H1 (cell line): ENCODE measurements around the gene ARL11. TPM values are rescaled to one million over a fixed set of nuclear protein-coding genes. Genes with fewer than 3 reads are reported as not detected.
A peak's percentile ranks its signal among the peaks of the same experiment; 100 is the strongest.

ENCODE experiments used
- CTCF ChIA-PET: fragments of 300-600 bp; sonication (Branson Sonifier 250); formaldehyde crosslinking; loops from one replicate; lab custom pipeline; 2021; ENCODE audit not compliant: partially characterized antibody; lab: Charles Lee
- POLR2A ChIA-PET: fragments of 300-600 bp; sonication (Branson Sonifier 250); formaldehyde crosslinking; loops from one replicate; lab custom pipeline; 2021; ENCODE audit warnings: inconsistent platforms; ENCODE audit not compliant: partially characterized antibody; lab: Charles Lee
- DNase-seq, 2 experiments: peaks; one replicate each; pipeline versions ENCODE4 v3.0.0 to v3.0.0-alpha.2; 2010 to 2022; ENCODE audit warnings: low spot score in 2 of 2, low read depth in 1 of 2, mixed read lengths in 1 of 2
- FAIRE-seq: peaks from 2 replicates; lab custom pipeline; 2011; peaks lifted over from hg19 to GRCh38; lab: Jason Lieb, UNC
- H2AFZ ChIP-seq: 2 replicates; pipeline ENCODE4 v1.8.1; 2012; ENCODE audit warnings: low read length, inconsistent platforms
- H2AK5ac ChIP-seq: 2 replicates; pipeline ENCODE4 v1.6.1; 2013; ENCODE audit warnings: low read depth, low read length
- H2BK120ac ChIP-seq: replicated peaks from 2 replicates; pipeline ENCODE3; 2013; ENCODE audit warnings: low read depth, low read length, inconsistent platforms
- H2BK12ac ChIP-seq: 2 replicates; pipeline ENCODE4 v1.6.1; 2013; ENCODE audit warnings: low read depth, low read length
- H2BK15ac ChIP-seq: 2 replicates; pipeline ENCODE4 v1.6.1; 2013; ENCODE audit warnings: low read length
- H2BK20ac ChIP-seq: 2 replicates; pipeline ENCODE4 v1.6.1; 2013; ENCODE audit warnings: low read length
- H2BK5ac ChIP-seq: 2 replicates; pipeline ENCODE4 v1.6.1; 2013; ENCODE audit warnings: low read depth, low read length
- H3K14ac ChIP-seq: 2 replicates; pipeline ENCODE4 v1.6.1; 2013; ENCODE audit warnings: inconsistent platforms; ENCODE audit not compliant: insufficient read length
- H3K18ac ChIP-seq: 2 replicates; pipeline ENCODE4 v1.6.1; 2013; ENCODE audit warnings: low read length; ENCODE audit errors: extremely low read depth
- H3K23ac ChIP-seq: 2 replicates; pipeline ENCODE4 v1.6.1; 2013; ENCODE audit warnings: inconsistent platforms; ENCODE audit not compliant: insufficient read length
- H3K23me2 ChIP-seq: 2 replicates; pipeline ENCODE4 v1.6.1; 2013; ENCODE audit warnings: low read depth, low read length
- H3K27ac ChIP-seq: 2 replicates; pipeline ENCODE4 v1.6.1; 2011; ENCODE audit warnings: low read depth, low read length, inconsistent platforms
- H3K27me3 ChIP-seq, 4 experiments: replicated peaks in 1 of 4; 1 replicate in 1 of 4; 2 replicates in 3 of 4; pipeline versions ENCODE4 v1.6.1 to v1.8.1; 2011 to 2013; ENCODE audit warnings: low read length in 3 of 4, mild to moderate bottlenecking in 3 of 4, inconsistent platforms in 2 of 4, mixed read lengths in 2 of 4, moderate library complexity in 1 of 4; ENCODE audit not compliant: control insufficient read depth in 3 of 4, insufficient read depth in 3 of 4; ENCODE audit errors: extremely low read depth in 1 of 4
- H3K36me3 ChIP-seq, 4 experiments: 2 replicates each; pipeline versions ENCODE4 v1.6.1 to v1.8.1; 2011 to 2013; ENCODE audit warnings: mild to moderate bottlenecking in 4 of 4, low read length in 3 of 4, moderate library complexity in 2 of 4, control low read depth in 1 of 4, inconsistent platforms in 1 of 4; ENCODE audit not compliant: insufficient read depth in 4 of 4, control insufficient read depth in 2 of 4
- H3K4ac ChIP-seq: replicated peaks from 2 replicates; pipeline ENCODE3; 2013; ENCODE audit warnings: low read length, low read depth, mixed read lengths, inconsistent platforms; ENCODE audit not compliant: insufficient read length
- H3K4me1 ChIP-seq, 4 experiments: replicated peaks in 1 of 4; 1 replicate in 1 of 4; 2 replicates in 3 of 4; pipeline versions ENCODE4 v1.6.1 to v1.8.1; 2011 to 2013; ENCODE audit warnings: low read length in 3 of 4, inconsistent platforms in 2 of 4, mixed read lengths in 1 of 4; ENCODE audit not compliant: insufficient read depth in 4 of 4, control insufficient read depth in 3 of 4
- H3K4me2 ChIP-seq, 2 experiments: 2 replicates each; pipeline versions ENCODE4 v1.6.1 to v1.8.1; 2011 to 2013; ENCODE audit warnings: low read depth in 2 of 2, low read length in 2 of 2, control low read depth in 1 of 2, inconsistent platforms in 1 of 2, mild to moderate bottlenecking in 1 of 2; ENCODE audit not compliant: insufficient read depth in 1 of 2
- H3K4me3 ChIP-seq, 4 experiments: fragments of 200-600, 300-600 bp in 1 of 4; sonication (generic), shearing (Covaris generic), sonication (Bioruptor Twin) in 1 of 4; 2 replicates each; pipeline versions ENCODE4 v1.5.1 to v1.8.1; 2011 to 2016; ENCODE audit warnings: low read length in 4 of 4, low read depth in 3 of 4, control low read depth in 2 of 4, inconsistent platforms in 2 of 4, mild to moderate bottlenecking in 2 of 4, mixed read lengths in 1 of 4, moderate library complexity in 1 of 4; ENCODE audit not compliant: insufficient read depth in 2 of 4; ENCODE audit errors: extremely low read depth in 1 of 4
- H3K56ac ChIP-seq: replicated peaks from 2 replicates; pipeline ENCODE3; 2013; ENCODE audit warnings: low read depth, mild to moderate bottlenecking, mixed read lengths, low read length, inconsistent platforms; ENCODE audit not compliant: insufficient read length
- H3K79me1 ChIP-seq: 2 replicates; pipeline ENCODE4 v1.6.1; 2013; ENCODE audit warnings: low read depth, low read length, control low read depth
- H3K79me2 ChIP-seq, 2 experiments: 2 replicates each; pipeline versions ENCODE4 v1.6.1 to v1.8.1; 2012 to 2013; ENCODE audit warnings: low read length in 2 of 2, mild to moderate bottlenecking in 2 of 2, inconsistent platforms in 1 of 2; ENCODE audit not compliant: insufficient read depth in 2 of 2, control insufficient read depth in 1 of 2
- H3K9ac ChIP-seq, 4 experiments: replicated peaks in 1 of 4; 1 replicate in 1 of 4; 2 replicates in 3 of 4; pipeline versions ENCODE4 v1.6.1 to v1.8.1; 2011 to 2013; ENCODE audit warnings: low read depth in 3 of 4, low read length in 3 of 4, control low read depth in 2 of 4, mild to moderate bottlenecking in 2 of 4, moderate library complexity in 2 of 4, inconsistent platforms in 1 of 4; ENCODE audit errors: extremely low read depth in 1 of 4
- H3K9me3 ChIP-seq, 2 experiments: 2 replicates each; pipeline versions ENCODE4 v1.6.1 to v1.8.1; 2012 to 2013; ENCODE audit warnings: mild to moderate bottlenecking in 2 of 2, moderate library complexity in 2 of 2, control low read depth in 1 of 2, inconsistent platforms in 1 of 2, low read depth in 1 of 2, low read length in 1 of 2, mixed read lengths in 1 of 2; ENCODE audit not compliant: insufficient read depth in 2 of 2
- H4K20me1 ChIP-seq, 2 experiments: replicated peaks in 1 of 2; 2 replicates each; pipeline versions ENCODE3 to v1.8.1; 2011 to 2013; ENCODE audit warnings: inconsistent platforms in 2 of 2, low read length in 2 of 2, mild to moderate bottlenecking in 1 of 2; ENCODE audit not compliant: insufficient read depth in 2 of 2, control insufficient read depth in 1 of 2
- H4K5ac ChIP-seq: 2 replicates; pipeline ENCODE4 v1.6.1; 2013; ENCODE audit warnings: low read length, low read depth, mixed read lengths, inconsistent platforms; ENCODE audit not compliant: insufficient read length
- H4K8ac ChIP-seq: 2 replicates; pipeline ENCODE4 v1.8.0; 2013; ENCODE audit warnings: mild to moderate bottlenecking, moderate library complexity, low read length, inconsistent platforms; ENCODE audit not compliant: insufficient read depth; ENCODE audit errors: extremely low read depth
- H4K91ac ChIP-seq: replicated peaks from 2 replicates; pipeline ENCODE3; 2013; ENCODE audit warnings: low read length, mixed read lengths, inconsistent platforms; ENCODE audit not compliant: insufficient read length
- CREB1 ChIP-seq: IDR thresholded peaks from 2 replicates; pipeline ENCODE4 v1.6.1; 2012; ENCODE audit warnings: inconsistent platforms
- SIN3A ChIP-seq, 2 experiments: IDR thresholded peaks in 1 of 2; conservative IDR thresholded peaks in 1 of 2; 2 replicates each; pipeline ENCODE4 v1.6.1; 2011 to 2012; ENCODE audit warnings: low read length in 2 of 2, improper control_type of control experiment in 1 of 2, low read depth in 1 of 2, mild to moderate bottlenecking in 1 of 2
- whole genome bisulfite sequencing, 2 experiments: shearing (Covaris generic) in 1 of 2; methylation state at CpG; one replicate each; pipeline versions ENCODE4 v1.1.6 to v1.1.7; 2013 to 2015; ENCODE audit warnings: low lambda C conversion rate in 2 of 2, mixed read lengths in 2 of 2, inconsistent platforms in 1 of 2, low coverage in 1 of 2, missing lambda C conversion rate in 1 of 2; ENCODE audit not compliant: insufficient replicate concordance in 2 of 2, insufficient coverage in 1 of 2, insufficient read length in 1 of 2; ENCODE audit errors: extremely low coverage in 1 of 2, missing lambda C conversion rate in 1 of 2; 5-methylcytosine and 5-hydroxymethylcytosine counted together
- polyA plus RNA-seq, 7 experiments: library from polyadenylated mRNA; depleted of rRNA in 3 of 7; stranded (reverse) in 5 of 7; unstranded in 2 of 7; fragments of >200 nt in 5 of 7; fragments of 200-250 nt in 2 of 7; gene quantifications; 1 replicate in 5 of 7; 2 replicates in 1 of 7; 4 replicates in 1 of 7; pipeline versions ENCODE4 v1.2.1 to v1.2.3, GENCODE V29; 2011 to 2013; ENCODE audit warnings: missing spikeins in 2 of 7, mixed read lengths in 2 of 7
- total RNA-seq: library from RNA; stranded (reverse); fragmentation: NEBNext Ultra II Directional; extraction: Animal tissue kit (Norgen Biotek cat#: 25700); gene quantifications from 2 replicates; pipeline ENCODE4 v1.2.1, GENCODE V29; 2021

ARL11 gene
- total and polyA plus RNA-seq, 2 of the 8 experiments (the other 6 are each of a cell fraction or from before 2014, with no cell fraction given), result 0.45 to 0.52 TPM

- peak; percentile 48 for FAIRE-seq
- Histone ChIP-seq H3K23ac (no peak overlapping the region), H2BK5ac (no peak overlapping the region), H3K23me2 (no peaks in the 10 kb centered on the region), H3K4ac (no peak overlapping the region), H2AFZ (no peak overlapping the region), H3K56ac (no peak overlapping the region), H3K14ac (no peak overlapping the region), H3K4me2 (no peak overlapping the region), H4K8ac (no peak overlapping the region), H4K5ac (no peak overlapping the region), H3K9me3 (no peaks in the 10 kb centered on the region), H3K9ac (no peak overlapping the region), H3K27ac (no peak overlapping the region), H3K4me3 (no peak overlapping the region), H2AK5ac (no peak overlapping the region), H3K79me2 (no peaks in the 10 kb centered on the region), H2BK12ac (no peak overlapping the region), H3K36me3 (peaks cover 0 to 3% (median 0%) of the 10 kb centered on the region in 4 experiments; a peak in 1 of 8 replicates), H2BK15ac (no peak overlapping the region), H3K27me3 (no peaks in the 10 kb centered on the region), H4K91ac (no peak overlapping the region), H2BK120ac (no peak overlapping the region), H3K79me1 (no peaks in the 10 kb centered on the region), H4K20me1 (no peaks in the 10 kb centered on the region), H2BK20ac (no peak overlapping the region), H3K4me1 (no peaks in the 10 kb centered on the region), H3K18ac (no peak overlapping the region)
- peak in 1 of 2 experiments; percentile 52 for DNase-seq
- CTCF ChIA-PET, result interaction anchor here (1.1 to 3.7 kb wide), 5 partner anchors 11 to 191 kb away, joined by 3 to 16 read pairs (median 3); no protein-coding TSS in a partner anchor
- 65% methylated on average over 14 of the region's 16 CpGs; no CpG with 5 or more reads in 1 of the 2 experiments for WGBS, 2 experiments
- POLR2A ChIA-PET, result interaction anchor here (0.7 to 1.0 kb wide), 2 partner anchors 23 to 38 kb away, joined by 3 to 5 read pairs; partner anchors contain the start of gene EBPL
- TF ChIP-seq SIN3A (conservative IDR thresholded peaks at IDR 0.05 in 1 of 2, IDR thresholded peaks at IDR 0.05 in 1 of 2; ENCODE audit: low read depth in 1 of 2, low read length in 2 of 2), result no peak
- no peak for TF ChIP-seq CREB1
These were observed 24.3 kb downstream of the ARL11 start for GRCh38 chr13:49652355-49653305.
